GM19468 (cell line): ENCODE measurements around the gene WHRN.

ENCODE experiments used
- ATAC-seq: cut with Tn5 transposase; IDR thresholded peaks from one replicate; pipeline ENCODE4 v1.9.1; 2021; ENCODE audit warnings: mild to moderate bottlenecking, moderate library complexity, moderate number of reproducible peaks; ENCODE audit not compliant: unreplicated experiment; ENCODE audit errors: extremely low read depth

The WHRN gene

GRCh38 chr9:114515528-114515927 lies 10.3 kb upstream of the WHRN start:
- no peak for ATAC-seq

GRCh38 chr9:114513959-114514267 lies 8.6 kb upstream of the WHRN start:
- ATAC-seq, result no peak

- ATAC-seq, result no peak
These were observed 8.0 kb upstream of the WHRN start for GRCh38 chr9:114513055-114513958.

- ATAC-seq, result no peak
These were observed 7.0 kb upstream of the WHRN start for GRCh38 chr9:114511978-114512874.

GRCh38 chr9:114507726-114508125 lies 2.5 kb upstream of the WHRN start:
- no peak for ATAC-seq

GRCh38 chr9:114506082-114506390 lies 763 bp upstream of the WHRN start:
- no peak for ATAC-seq

GRCh38 chr9:114504341-114505186 lies 709 bp downstream of the WHRN start:
- no peak for ATAC-seq

GRCh38 chr9:114503522-114504340 lies 1.5 kb downstream of the WHRN start:
- no peak for ATAC-seq

- no peak for ATAC-seq
These were observed 2.3 kb downstream of the WHRN start for GRCh38 chr9:114503009-114503408.

- ATAC-seq, result no peak
These were observed 3.2 kb downstream of the WHRN start for GRCh38 chr9:114501796-114502682.

GRCh38 chr9:114500697-114501292 lies 4.5 kb downstream of the WHRN start:
- ATAC-seq, result no peak

GRCh38 chr9:114499941-114500696 lies 5.2 kb downstream of the WHRN start:
- no peak for ATAC-seq

- ATAC-seq, result no peak
These were observed 5.7 kb downstream of the WHRN start for GRCh38 chr9:114499528-114499927.

GRCh38 chr9:114497727-114498382 lies 7.4 kb downstream of the WHRN start:
- ATAC-seq, result no peak

GRCh38 chr9:114497236-114497635 lies 8.0 kb downstream of the WHRN start:
- ATAC-seq, result no peak

GRCh38 chr9:114496011-114496410 lies 9.3 kb downstream of the WHRN start:
- ATAC-seq, result no peak
